GM21367 (cell line): Measurements from ENCODE around the gene MORN5.
A peak's percentile ranks its signal among the peaks of the same experiment; 100 is the strongest.

Experiments used
- ATAC-seq: cut with Tn5 transposase; IDR thresholded peaks from one replicate; pipeline ENCODE4 v1.9.1; 2021; ENCODE audit not compliant: unreplicated experiment

MORN5 gene

GRCh38 chr9:122124528-122124927 is 35.2 kb upstream of the MORN5 start:
- ATAC-seq: no peak

DNA sequence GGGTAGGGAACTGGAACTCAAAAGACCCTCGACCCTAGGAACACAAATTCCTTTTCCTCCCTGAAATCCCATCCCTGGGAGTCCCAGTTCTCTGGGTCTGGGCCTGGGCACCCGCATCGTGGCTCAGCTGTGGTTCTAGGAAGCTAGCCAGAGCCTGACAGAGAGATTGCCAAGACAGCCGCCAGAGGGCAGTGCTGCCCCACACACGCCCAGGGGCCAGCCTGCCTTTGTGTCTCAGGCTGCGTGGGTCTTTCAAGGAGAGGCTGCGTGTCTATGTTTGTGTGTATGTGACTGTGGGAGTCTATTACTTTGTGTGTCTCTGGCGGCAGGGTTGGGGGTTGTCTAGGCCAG is 34.6 kb upstream of the MORN5 start:
- ATAC-seq: peak; percentile 55

GRCh38 chr9:122125509-122126330 is 34.0 kb upstream of the MORN5 start:
- no peak for ATAC-seq

DNA sequence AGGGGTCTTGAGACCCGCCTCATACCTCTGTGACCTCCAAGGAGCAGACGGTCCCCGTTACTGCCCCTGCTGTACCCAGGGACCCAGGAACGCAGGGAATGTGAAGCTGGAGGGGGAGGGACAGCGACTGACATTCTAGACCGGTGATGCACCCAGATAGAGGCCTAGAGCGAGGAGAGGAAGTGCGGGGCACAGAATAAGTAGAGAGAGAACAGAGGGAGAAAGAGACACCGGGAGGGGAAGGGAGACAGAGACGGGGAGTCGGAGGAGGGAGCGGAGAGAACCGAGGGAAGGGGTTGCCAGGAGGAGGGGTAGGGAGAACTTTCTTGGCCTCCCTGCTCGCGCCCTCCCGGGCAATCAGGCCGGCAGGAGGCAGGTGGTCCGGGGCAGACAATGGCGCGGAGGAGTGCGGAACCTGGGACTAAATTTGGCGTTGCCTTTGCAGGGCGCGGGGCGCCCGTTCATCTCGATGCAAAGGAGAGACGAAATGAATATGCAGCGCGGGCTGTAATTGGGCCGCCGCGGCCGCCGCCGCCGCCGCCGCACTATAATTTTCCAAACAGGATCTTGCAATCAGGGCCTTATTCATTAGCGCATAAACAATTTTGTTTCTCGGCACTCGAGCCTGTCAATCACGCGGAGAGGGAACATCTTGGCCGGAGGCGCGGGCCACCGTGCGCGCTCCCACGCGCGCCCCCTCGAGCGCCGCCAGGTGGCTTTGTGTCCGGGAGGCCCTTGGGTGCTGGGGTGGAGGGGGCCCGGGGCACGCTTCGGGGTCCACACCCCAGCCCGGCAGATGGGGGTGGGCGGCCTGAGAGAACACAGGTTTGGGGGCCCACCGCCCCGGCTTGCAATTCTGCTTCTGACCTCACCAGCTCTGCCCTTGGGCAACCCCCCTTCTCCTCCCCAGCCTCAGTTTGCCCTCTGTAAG is 33.1 kb upstream of the MORN5 start:
- no peak for ATAC-seq

DNA sequence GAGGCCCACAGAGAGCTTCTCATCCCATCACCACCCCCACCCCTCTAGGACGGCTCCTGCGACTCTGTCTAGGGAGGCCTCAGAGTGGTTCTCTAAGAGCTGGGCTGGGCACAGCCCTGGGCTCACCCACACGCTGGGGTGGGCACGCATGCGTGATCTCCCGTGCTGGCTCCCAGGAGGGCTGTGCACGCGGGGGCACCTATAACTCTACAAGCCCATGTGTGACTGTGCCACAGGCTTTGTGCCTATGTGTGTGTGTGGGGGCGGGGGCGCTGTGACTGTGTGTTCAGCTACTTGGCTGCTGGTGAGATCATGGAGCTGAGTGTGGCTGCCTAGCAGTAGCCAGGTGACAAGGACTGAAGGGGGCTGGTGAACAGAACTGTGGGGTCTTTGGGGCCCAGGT is 32.3 kb upstream of the MORN5 start:
- ATAC-seq: no peak

- ATAC-seq: no peak
Measured at GRCh38 chr9:122128007-122128968, 31.4 kb upstream of the MORN5 start.

DNA sequence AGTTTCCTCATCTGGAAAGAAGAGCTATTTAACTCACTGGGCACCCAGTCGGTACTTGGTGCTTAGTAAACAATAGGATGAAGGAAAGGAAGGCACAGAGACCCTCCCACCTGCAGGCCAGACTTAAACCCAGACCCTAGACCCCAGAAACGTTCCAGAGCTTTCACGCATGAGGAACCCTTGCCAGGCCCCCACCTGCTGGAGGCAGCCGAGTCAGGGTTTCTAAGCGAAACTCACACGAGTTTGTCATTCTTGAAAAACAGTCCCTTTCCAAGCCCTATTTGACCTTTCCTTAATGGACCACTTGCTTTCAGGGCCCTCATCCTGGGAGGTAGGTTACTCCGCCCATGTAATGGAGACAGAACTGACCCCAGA is 30.8 kb upstream of the MORN5 start:
- ATAC-seq: no peak

GRCh38 chr9:122129969-122130368 is 29.7 kb upstream of the MORN5 start:
- ATAC-seq: no peak

GRCh38 chr9:122130837-122131236 is 28.9 kb upstream of the MORN5 start:
- no peak for ATAC-seq

DNA sequence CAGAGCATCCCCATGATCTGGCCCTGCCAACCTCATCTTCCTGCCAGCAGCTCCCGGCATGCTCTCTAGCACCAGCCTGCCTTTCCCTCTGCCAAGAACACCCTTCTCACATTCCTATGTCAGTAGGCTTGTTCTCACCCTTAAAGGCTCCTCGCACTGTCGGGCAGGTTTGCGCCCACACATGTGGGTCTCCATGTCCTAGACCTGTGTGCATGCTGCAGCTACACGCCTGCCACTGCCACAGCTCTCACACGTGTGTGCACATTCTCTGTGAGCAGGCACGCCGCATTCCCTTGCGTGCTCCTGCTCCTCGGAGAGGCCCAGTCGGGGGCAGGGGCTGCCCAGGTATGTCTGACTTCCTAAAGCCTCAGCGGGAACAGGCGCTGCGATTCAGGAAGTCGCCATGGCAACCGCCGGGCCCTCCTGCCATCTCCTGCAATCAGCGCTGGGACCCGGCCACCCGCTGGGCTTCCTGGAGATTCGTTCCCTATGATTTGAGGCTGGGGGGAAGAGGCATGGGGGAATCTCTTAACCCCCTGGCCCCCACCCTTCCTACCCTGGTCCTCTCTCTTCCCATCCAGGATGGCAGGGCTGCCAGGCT is 28.2 kb upstream of the MORN5 start:
- no peak for ATAC-seq

DNA sequence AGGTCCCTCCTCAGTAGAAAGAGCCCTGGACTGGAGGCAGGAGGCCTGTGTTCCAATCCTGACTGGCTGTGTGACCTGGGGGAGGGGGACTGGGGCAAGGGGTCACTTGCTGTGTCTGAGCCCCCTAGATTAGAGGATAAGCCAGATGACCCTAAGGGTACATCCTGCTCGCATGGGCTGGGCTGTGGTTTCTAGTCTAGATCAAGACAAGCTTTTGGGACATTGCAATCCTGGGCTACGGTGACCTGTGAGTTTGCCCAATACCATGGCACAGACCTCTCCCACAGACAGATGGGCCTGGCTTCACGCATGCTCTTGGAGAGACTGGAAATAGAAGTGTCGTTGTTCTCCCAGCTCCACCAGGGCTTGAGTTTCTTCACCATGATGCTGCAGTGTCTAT is 27.2 kb upstream of the MORN5 start:
- no peak for ATAC-seq

- ATAC-seq: no peak
Measured at GRCh38 chr9:122133263-122133983, 26.3 kb upstream of the MORN5 start.

DNA sequence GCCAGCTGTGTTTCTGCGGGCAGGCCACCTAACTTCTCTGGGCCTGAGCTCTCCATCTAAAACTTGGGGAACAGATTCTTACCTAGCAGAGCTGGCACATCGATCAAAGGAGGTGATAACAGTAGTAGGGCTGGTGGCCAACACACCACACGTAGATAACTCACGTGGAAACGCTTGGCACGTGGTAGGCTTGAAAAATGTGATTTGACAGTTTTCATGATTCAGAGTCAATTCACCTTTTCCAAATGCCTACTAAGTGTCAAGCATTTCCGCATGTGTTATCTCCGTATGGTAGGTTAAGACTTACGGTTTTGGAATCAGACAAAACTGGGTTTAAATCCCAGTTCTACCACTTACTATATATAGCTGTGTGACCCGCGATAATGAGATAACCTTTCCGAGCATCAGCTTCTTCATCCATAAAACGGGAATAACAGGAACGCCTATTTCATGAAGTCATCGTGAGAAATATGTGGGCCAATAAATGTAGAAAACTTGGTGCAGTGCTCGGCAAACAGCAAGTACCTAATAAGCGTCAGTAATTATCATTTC is 25.6 kb upstream of the MORN5 start:
- ATAC-seq: no peak

GRCh38 chr9:122134822-122135528 is 24.7 kb upstream of the MORN5 start:
- ATAC-seq: no peak

GRCh38 chr9:122135529-122135859 is 24.2 kb upstream of the MORN5 start:
- no peak for ATAC-seq

DNA sequence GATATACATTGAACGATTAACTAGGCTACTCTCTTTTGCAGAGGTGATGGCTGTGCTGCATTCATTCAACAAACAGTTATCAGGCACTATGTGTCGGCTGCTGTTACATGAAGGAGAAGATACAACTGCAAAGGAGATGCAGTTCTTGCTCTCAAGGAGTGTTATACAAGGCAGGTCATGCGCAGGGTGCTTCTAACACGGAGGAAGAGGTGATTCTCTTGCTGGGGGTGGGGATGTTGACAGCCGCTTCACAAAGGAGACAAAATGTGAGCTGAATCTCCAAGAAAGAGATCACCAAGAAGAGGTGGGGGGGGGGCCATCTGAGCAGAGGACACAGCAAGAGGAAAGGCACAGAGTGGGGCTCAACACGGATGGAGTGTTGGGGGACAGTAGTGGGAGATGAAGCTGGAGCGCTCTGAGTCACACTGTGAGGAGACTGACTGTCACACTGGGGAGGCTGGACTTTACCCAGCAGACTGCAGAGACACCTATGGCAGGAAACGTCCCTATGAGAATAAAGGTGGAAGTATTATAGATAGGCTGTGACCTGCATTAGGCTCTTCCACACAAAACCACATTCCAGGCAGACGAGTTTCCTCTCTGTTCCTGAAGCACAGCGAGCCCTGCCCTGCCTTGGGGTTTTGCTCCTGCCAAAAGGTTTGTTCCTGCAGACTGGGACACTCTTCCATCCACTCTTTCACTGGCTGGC is 21.0 kb upstream of the MORN5 start:
- ATAC-seq: no peak

DNA sequence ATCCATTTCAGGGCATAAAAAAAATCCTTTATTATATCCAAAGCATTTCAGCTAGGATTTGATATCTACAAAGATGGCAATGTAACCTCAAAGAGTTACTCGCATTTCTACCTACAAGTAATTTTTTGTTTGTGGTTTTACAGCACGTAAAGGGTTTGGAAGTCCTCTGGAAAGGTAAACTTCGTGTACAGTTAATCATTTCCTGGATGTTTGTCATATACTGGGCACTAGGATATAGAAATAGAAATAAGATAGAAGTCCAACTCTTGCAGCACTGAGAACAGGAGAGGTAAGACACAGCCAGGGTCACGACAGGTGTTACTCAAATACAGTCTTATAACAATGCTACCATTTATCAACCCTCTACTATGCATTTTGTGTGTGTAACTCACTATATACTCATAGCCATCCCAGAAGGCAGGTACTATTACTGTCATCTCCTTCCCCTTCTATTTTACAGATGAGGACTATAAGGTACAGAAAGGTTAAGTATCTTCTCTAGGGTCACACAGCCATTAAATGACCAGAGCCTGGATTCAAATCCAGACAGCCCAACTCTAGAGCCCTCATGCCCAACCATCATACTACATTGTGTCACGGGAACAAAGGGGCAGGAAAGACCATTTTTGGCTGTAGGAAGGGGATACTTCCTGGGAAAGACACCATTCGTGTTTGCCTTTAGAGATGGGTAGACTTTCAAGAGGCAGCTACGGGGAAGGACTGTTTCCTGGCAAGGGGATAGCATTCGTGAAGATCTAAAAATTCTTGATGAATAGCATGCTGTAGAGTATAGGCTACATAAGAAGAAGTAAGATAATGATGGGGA is 19.1 kb upstream of the MORN5 start:
- ATAC-seq: no peak

DNA sequence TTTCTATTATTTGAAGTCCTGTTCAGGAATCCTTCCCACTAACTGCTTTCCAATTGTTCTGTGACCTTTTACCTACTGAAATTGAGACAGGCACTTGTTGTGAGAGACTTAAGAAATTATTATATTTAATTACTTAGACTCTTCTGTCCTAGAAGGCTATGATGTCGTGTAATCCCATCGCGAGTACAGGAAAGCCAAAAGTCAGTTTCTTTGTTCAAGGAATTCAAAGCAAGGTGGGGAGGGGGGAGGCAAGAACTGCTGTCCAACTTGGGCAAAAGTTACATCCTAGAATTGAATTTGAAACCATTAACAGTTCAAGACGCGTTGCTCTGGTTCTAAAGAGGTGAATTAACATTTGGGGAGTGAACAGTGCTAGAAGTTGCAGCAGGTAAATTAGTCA is 18.0 kb upstream of the MORN5 start:
- no peak for ATAC-seq
